ENCODE measurements around the gene PIMREG.

- no peak for TF ChIP-seq CTCF (tag by site-specific recombination; IDR thresholded peaks at IDR 0.05)
- TF ChIP-seq, protein P1, sequence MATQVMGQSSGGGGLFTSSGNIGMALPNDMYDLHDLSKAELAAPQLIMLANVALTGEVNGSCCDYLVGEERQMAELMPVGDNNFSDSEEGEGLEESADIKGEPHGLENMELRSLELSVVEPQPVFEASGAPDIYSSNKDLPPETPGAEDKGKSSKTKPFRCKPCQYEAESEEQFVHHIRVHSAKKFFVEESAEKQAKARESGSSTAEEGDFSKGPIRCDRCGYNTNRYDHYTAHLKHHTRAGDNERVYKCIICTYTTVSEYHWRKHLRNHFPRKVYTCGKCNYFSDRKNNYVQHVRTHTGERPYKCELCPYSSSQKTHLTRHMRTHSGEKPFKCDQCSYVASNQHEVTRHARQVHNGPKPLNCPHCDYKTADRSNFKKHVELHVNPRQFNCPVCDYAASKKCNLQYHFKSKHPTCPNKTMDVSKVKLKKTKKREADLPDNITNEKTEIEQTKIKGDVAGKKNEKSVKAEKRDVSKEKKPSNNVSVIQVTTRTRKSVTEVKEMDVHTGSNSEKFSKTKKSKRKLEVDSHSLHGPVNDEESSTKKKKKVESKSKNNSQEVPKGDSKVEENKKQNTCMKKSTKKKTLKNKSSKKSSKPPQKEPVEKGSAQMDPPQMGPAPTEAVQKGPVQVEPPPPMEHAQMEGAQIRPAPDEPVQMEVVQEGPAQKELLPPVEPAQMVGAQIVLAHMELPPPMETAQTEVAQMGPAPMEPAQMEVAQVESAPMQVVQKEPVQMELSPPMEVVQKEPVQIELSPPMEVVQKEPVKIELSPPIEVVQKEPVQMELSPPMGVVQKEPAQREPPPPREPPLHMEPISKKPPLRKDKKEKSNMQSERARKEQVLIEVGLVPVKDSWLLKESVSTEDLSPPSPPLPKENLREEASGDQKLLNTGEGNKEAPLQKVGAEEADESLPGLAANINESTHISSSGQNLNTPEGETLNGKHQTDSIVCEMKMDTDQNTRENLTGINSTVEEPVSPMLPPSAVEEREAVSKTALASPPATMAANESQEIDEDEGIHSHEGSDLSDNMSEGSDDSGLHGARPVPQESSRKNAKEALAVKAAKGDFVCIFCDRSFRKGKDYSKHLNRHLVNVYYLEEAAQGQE (tag by site-specific recombination; IDR thresholded peaks at IDR 0.05) = no peak
- TF ChIP-seq HOXA7 (CRISPR knock-in tag; IDR thresholded peaks at IDR 0.05; ENCODE audit: borderline replicate concordance) = no peak
- no peak for TF ChIP-seq ZNF140 (tag by site-specific recombination; IDR thresholded peaks at IDR 0.05)
- no peak for TF ChIP-seq PRDM4 (tag by site-specific recombination; IDR thresholded peaks at IDR 0.05)
- TF ChIP-seq ZNF18 (tag by site-specific recombination; IDR thresholded peaks at IDR 0.05) = no peak
- no peak for TF ChIP-seq ZNF514 (tag by site-specific recombination; IDR thresholded peaks at IDR 0.05)
Measured at GRCh38 chr17:6423931-6424330, 20.3 kb upstream of the PIMREG start.

All from HEK293 (cell line).